Thoracic aorta (tissue), 2 donors: ENCODE measurements around the gene ADSS2. TPM values are rescaled to one million over a fixed set of nuclear protein-coding genes. Genes with fewer than 3 reads are reported as not detected.

Source experiments
- ATAC-seq: fragments of 150-250 bp; one replicate; pipeline ENCODE4 v1.8.0; 2017; ENCODE audit warnings: low read depth; ENCODE audit not compliant: insufficient number of reproducible peaks, low FRiP score
- DNase-seq: peaks from one replicate; pipeline ENCODE4 v3.0.0-alpha.2; 2020; ENCODE audit warnings: low spot score
- H3K27ac ChIP-seq, 2 donors: fragments of 200-600 bp; sonication (generic); 1 replicate in 1 of 2; 2 replicates in 1 of 2; pipeline ENCODE4 v1.5.1; 2016; ENCODE audit warnings: mild to moderate bottlenecking in 2 of 2, moderate library complexity in 2 of 2
- H3K27me3 ChIP-seq: fragments of 200-600 bp; sonication (generic); replicated peaks from 2 replicates; pipeline ENCODE4 v1.6.0; 2016; ENCODE audit warnings: mild to moderate bottlenecking; ENCODE audit not compliant: insufficient read depth
- H3K36me3 ChIP-seq: fragments of 200-600 bp; sonication (generic); one replicate; pipeline ENCODE4 v1.5.1; 2016
- H3K4me1 ChIP-seq, 2 donors: fragments of 200-600 bp; sonication (generic); 1 replicate in 1 of 2; 2 replicates in 1 of 2; pipeline versions ENCODE4 v1.5.1 to v1.6.0; 2016; ENCODE audit warnings: low read depth in 2 of 2, mild to moderate bottlenecking in 1 of 2; ENCODE audit not compliant: control insufficient read depth in 1 of 2
- H3K4me3 ChIP-seq: fragments of 200-600 bp; sonication (generic); 2 replicates; pipeline ENCODE4 v1.5.1; 2016; ENCODE audit warnings: mild to moderate bottlenecking
- H3K9me3 ChIP-seq: fragments of 200-600 bp; sonication (generic); 2 replicates; pipeline ENCODE4 v1.5.1; 2016
- CTCF ChIP-seq: fragments of 200-600 bp; sonication (generic); IDR thresholded peaks from one replicate; pipeline ENCODE4 v1.5.1; 2019; ENCODE audit warnings: antibody characterized with exemption
- total RNA-seq, 2 donors: library from RNA; depleted of rRNA; stranded (reverse); fragments of >200 nt; gene quantifications; one replicate each; pipeline versions ENCODE4 v1.1.0 to v1.2.3, GENCODE V29; 2016

ADSS2 gene
- total RNA-seq, 2 donors from 2014 or later: 51.7 to 53.2 TPM

DNA sequence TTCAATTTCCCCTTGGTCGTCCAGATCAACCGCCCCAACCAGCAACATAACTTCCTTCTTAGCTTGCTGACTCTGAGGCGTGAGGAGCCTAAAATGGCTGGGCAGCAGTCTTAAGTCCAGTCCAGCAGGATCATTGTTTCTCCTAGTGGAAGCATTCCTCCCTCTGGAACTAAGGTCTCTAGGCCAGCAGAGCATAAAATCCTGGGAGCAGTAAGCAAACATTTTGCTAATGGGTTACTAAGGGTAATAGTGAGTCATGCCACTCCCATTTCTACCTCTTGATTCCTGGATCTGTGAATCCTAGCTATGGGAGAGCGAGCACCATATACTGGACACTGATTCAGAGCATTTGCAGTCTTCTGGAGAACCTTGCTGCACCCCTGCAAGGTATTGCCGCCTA lies 59.9 kb downstream of the ADSS2 start:
- Histone ChIP-seq H3K27me3 (no peaks in the 10 kb centered on the region), H3K4me3 (no peak overlapping the region), H3K36me3 (no peaks in the 10 kb centered on the region), H3K9me3 (no peaks in the 10 kb centered on the region), H3K27ac (no peak overlapping the region), H3K4me1 (no peaks in the 10 kb centered on the region)
- no peak for TF ChIP-seq CTCF
- ATAC-seq (no peak), DNase-seq (no peak)

DNA sequence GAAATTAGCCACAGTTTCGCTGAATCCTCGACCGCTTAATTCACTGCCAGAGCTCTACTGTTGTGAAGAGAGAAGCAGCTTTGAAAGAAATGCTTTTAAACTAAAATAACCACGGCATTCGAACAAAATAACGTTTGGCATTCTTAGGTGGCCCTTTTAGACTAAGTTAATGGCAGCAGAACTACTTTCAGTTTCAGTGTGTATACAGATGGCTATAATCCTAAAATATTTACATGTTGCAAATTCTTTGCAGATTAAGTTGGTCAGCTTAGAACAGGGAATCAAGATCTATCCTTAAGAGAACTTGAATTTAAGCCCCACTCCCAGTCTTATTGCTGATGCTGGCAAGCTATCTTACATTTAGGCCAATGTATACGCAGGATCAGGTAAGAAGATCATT lies 62.7 kb downstream of the ADSS2 start:
- H3K4me1 ChIP-seq: no peaks in the 10 kb centered on the region
- no peaks in the 10 kb centered on the region for H3K9me3 ChIP-seq
- no peak for ATAC-seq
- H3K27me3 ChIP-seq: no peaks in the 10 kb centered on the region
- no peaks in the 10 kb centered on the region for H3K36me3 ChIP-seq
- DNase-seq: no peak
- no peak overlapping the region for H3K27ac ChIP-seq
- peak overlapping the region; percentile 4 for H3K4me3 ChIP-seq
- TF ChIP-seq CTCF: no peak

GRCh38 chr1:244387415-244387814 lies 64.3 kb downstream of the ADSS2 start:
- Histone ChIP-seq H3K36me3 (no peaks in the 10 kb centered on the region), H3K4me1 (peaks cover 0 to 4% of the 10 kb centered on the region in 2 donors), H3K27me3 (no peaks in the 10 kb centered on the region), H3K27ac (no peak overlapping the region), H3K9me3 (no peaks in the 10 kb centered on the region), H3K4me3 (no peak overlapping the region)
- DNase-seq (no peak), ATAC-seq (no peak)
- no peak for TF ChIP-seq CTCF

- no peak for TF ChIP-seq CTCF
- Histone ChIP-seq H3K27me3 (no peaks in the 10 kb centered on the region), H3K4me1 (peaks cover 0 to 12% of the 10 kb centered on the region in 2 donors), H3K4me3 (no peak overlapping the region), H3K36me3 (no peaks in the 10 kb centered on the region), H3K9me3 (no peaks in the 10 kb centered on the region), H3K27ac (no peak overlapping the region)
- no peak for DNase-seq
- ATAC-seq: no peak
Observed at GRCh38 chr1:244386595-244386994, 65.1 kb downstream of the ADSS2 start.

- H3K4me1 ChIP-seq: peaks cover 0 to 15% of the 10 kb centered on the region in 2 donors
- TF ChIP-seq CTCF: no peak
- H3K4me3 ChIP-seq: no peak overlapping the region
- H3K36me3 ChIP-seq: no peaks in the 10 kb centered on the region
- H3K27ac ChIP-seq: no peak overlapping the region
- no peak for ATAC-seq
- H3K9me3 ChIP-seq: no peaks in the 10 kb centered on the region
- DNase-seq: no peak
- no peaks in the 10 kb centered on the region for H3K27me3 ChIP-seq
Observed at GRCh38 chr1:244384066-244384465, 67.6 kb downstream of the ADSS2 start.
